GM19463 (cell line): ENCODE measurements around the gene ACTG1.

Source experiments
- ATAC-seq: cut with Tn5 transposase; IDR thresholded peaks from one replicate; pipeline ENCODE4 v1.9.1; 2021; ENCODE audit warnings: mild to moderate bottlenecking, moderate library complexity; ENCODE audit not compliant: unreplicated experiment

Gene ACTG1

GRCh38 chr17:81512562-81513371, at the start of gene ACTG1:
TSS of gene ACTG1 (minus strand) at chr17:81512799. CDS start at chr17:81512354, 445 bp downstream.
- ATAC-seq: peak; percentile 36

DNA sequence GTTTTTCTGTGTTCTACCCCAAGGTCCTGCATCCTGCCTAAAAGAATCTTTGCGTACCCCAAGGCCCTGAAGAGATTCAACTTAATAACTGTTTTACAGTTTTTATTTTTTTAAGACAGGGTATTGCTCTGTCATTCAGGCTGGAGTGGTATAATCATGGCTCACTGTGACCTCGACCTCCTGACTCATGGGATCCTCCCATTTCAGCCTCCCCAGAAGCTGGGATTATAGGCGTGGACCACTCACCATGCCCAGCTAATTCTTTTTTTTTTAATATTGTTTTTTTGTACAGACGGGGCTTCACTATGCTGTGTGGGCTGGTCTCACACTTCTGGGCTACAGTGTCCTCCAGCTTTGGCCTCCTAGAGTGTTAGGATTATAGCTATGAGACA, 48.9 kb upstream of the ACTG1 start:
- ATAC-seq: no peak

DNA sequence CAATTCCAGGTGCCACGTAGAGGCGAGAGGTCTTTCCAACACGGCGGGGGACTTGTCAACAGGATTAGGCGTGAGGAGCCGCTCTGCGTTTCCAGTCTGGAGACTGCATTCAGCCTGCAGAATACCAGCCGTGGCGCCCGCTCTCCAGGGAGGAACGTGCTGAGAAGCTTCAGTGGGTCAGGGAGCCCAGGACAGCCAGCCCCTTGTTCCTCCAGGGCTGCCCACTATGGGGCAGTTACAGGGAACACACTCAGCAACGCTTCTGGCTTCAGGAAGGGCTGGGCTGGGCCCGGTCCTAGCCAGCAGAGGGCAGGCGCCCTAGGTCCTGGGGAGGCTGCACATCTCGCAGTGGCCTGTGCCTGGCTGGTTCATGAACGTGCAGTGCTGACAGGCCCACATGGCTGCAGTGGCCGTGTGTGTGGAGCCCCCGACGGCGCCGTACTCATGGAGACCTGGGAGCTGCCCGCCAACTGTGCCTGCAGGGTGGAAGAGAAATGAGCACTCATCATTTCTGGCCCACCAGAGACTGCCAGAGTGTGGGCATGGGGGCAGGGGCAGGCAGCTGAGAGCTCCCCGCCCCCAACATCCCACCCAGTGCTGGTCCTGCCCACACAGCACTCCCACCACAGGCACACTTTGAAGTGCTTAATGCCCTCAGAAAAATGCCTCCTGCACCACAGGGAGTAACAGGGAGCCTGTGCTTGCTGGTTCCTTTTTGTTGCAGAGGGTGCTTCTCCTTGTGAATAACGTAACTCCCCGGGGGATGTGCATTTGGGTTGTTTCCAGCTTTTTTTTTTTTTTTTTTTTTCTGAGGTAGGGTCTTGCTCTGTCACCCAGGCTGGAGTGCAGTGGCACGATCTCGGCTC, 46.6 kb upstream of the ACTG1 start:
- no peak for ATAC-seq

DNA sequence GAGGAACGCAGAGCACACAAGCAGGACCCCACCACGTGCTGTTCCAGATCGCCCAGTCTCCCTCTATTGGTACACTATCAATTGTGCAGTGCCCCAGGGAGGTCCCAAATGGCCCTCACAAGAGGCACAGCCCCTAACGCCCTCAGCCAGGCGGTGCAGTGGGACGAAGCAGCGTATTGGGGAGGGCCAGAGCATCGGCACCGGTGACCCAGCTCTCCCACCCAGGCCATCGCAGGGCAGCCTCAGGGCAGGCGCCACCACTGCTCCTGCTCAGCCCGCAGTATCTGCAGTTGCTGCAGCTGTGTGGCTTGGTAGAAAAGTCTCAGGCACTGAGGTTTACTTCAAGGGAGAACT, 45.5 kb upstream of the ACTG1 start:
- ATAC-seq: no peak

- ATAC-seq: no peak
Measured at GRCh38 chr17:81557276-81558114, 44.9 kb upstream of the ACTG1 start.

DNA sequence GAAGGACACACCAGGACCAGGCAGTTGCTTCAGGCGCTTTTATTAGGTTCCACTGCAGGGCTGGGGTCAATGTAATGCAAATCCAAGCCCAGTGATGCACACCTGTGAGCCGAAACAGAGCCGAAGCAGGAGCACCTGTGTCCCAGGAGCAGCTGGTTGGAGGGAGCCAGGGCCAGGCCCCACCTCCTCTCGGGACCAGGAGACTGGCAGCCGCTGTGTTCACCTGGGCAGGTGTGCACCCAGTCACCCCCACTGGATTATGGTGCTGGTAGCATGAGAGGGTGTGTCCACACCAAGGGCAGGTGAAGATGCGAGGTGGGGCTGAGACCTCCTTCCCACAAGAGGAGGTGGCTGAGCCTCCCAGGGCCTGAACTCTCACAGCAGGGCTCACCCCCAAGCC, 44.3 kb upstream of the ACTG1 start:
- ATAC-seq: no peak

GRCh38 chr17:81556175-81556691, 43.6 kb upstream of the ACTG1 start:
- ATAC-seq: no peak

DNA sequence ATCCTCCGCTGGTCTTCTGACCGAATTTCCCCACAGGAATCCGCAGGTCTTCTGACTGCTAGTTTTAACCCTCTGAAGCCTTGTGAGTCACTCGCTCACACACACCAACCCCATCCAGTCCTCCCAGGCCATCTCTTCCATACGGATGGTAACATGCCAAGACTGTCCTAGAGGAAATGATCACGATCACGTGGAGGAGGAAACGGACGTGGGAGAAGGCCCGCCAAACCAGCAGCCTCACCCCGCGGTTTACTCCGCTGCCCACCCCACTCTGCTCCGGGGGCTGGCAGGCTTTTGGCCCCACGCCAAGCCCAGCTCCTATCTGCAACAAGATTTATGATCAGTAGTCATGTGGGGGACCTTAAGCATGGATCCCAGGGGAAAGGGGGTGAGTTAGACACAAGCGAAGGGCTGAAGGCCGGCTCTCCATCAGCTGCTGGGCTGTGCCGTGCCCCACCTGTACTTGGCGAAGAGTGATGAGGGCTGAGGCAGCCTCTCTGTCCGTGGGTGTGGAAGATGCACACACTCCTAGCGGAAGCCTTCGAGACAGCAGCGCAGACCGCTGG, 41.1 kb upstream of the ACTG1 start:
- ATAC-seq: no peak

GRCh38 chr17:81553018-81553615, 40.5 kb upstream of the ACTG1 start:
- ATAC-seq: peak; percentile 37

GRCh38 chr17:81552244-81553017, 39.8 kb upstream of the ACTG1 start, which contains the start of gene FAAP100:
TSS of gene FAAP100 (minus strand) at chr17:81552353. CDS start at chr17:81552330, 23 bp downstream.
- peak; percentile 39 for ATAC-seq

- ATAC-seq: peak; percentile 16
Measured at GRCh38 chr17:81551458-81552243, 39.1 kb upstream of the ACTG1 start.

DNA sequence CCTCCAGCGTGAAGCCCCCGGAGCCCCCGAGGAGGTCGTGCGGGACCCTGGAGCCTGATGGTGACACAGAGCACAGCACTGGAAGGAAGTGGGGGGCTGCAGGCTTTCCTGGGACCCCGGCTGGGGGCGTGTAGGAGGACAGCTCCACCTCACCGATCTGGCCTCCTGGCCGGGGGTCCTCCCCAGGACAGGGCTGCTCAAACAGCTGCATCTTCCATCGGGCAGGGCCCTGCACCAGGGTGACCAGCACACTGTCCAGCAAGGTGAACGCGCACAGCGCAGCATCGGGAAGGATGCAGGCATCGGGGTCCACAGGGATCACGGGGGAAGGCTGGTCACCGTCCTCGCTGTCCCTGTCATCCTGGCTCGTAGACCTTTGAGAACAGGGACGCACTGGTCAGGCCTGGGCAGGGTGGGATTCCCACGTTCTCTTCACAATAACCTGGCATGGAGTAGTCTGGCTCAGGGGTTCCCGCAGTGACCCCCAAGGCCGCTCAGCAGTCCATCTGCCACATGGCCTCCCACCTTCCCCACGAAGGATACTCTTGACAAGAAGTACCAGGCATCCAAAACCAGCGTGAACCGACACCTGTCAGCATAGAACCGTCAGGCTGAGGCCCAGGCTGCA, 38.3 kb upstream of the ACTG1 start:
- ATAC-seq: no peak

- ATAC-seq: no peak
Measured at GRCh38 chr17:81550285-81550684, 37.7 kb upstream of the ACTG1 start.

DNA sequence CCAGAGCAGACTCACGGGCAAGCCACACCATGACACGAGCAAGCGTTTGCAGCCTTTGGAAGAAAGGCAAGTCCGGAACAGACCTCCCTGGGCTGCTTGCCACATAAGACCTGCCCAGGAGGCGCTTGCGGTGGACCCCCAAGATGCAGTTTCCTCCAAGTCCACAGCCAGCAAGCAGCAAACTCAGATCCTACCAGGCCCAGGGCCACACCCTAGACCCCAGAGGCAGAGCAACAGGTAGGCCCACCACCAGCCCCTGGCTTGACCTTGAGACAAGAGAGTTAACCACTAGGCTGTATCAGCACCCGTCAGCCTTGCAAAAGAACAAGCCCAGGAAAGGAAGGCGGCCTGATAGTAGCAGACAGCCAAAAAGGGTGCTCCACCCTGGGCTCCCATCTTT, 37.2 kb upstream of the ACTG1 start:
- no peak for ATAC-seq

GRCh38 chr17:81549031-81549557, 36.5 kb upstream of the ACTG1 start:
- no peak for ATAC-seq

DNA sequence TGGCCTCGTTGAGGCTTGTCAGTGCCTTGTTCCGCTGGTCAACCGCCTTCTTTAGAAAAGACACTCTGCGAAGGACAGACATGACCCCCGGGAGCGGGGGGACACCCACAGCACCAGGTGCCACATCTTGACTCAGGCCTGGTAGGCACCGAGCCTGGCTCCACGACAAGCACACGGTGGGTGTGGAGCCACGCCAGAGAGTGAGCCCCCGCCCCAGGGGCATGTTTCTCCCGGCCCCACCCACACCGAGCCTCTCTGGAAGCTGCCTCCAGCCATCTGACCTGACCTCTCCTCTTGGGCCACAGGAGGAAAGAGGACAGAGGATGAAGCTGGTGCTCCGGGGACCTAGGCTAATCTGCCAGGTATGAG, 35.0 kb upstream of the ACTG1 start:
- no peak for ATAC-seq

GRCh38 chr17:81546906-81547613, 34.5 kb upstream of the ACTG1 start:
- ATAC-seq: no peak
